GM19238 (cell line): ENCODE measurements around the gene LYRM4.

Source experiments
- DNase-seq: peaks from one replicate; pipeline ENCODE4 v3.0.0; 2011; ENCODE audit warnings: low spot score; ENCODE audit not compliant: insufficient read length

LYRM4 gene

DNA sequence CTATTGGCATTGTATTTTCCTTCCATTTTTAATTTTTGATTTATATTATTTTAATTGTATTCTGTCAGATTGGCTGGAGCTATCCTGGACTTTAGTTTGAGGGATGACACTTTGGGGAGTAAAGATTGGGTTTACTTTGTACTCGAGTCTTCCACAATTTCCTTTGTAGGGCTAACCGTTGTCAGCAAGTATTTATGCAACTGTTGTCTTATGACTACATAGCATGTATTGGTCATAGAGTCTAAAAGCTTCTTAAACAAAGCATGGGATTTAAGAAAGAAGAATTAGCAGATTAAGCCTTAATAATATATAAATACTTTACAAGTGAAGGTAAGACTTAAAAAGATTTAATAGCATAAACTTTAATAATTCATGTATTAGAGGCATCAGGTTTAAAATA, 20.2 kb upstream of the LYRM4 start:
- DNase-seq = no peak

DNA sequence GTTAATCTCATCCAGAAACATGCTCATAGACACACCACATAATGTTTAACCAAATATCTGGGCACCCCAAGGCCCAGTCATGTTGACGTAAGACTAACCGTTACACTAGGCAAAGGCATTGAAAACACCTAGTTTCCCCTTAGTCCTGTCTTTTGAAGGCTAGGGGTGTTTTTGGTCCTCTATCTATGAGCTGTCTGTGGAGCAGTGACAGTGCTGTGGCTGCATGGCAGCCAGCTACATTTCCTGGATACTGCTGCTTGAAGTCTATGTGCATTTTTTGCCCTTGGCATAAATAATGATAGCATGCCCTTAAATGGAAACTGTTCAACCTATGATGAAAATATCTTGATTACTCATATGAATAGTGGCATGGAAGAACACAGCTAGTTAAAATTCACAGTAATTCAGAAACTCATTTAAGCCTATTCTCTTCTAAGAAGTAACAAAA, 19.2 kb upstream of the LYRM4 start:
- no peak for DNase-seq

- DNase-seq = no peak
Measured at GRCh38 chr6:5278565-5279120, 17.9 kb upstream of the LYRM4 start.

DNA sequence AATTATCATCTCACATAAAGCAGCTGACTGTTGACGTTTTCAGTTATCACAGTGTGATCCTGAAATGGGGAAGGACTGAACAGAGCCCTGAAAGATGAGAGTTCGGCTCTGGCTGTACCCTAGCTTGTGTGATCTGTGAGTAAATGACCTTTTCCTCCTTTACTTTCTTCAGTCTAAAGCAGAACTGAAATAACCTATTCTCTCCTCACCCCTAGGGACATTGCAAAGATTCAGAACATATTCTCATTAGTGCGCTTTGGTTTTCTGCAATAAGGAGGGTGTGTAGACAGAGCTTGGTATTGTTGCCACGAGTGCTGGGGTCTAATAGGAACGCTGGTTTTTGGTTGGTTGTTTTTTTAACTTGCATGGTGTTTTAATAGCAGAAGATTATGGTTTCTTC, 17.3 kb upstream of the LYRM4 start:
- no peak for DNase-seq

GRCh38 chr6:5277589-5277988, 16.8 kb upstream of the LYRM4 start:
- DNase-seq = no peak

DNA sequence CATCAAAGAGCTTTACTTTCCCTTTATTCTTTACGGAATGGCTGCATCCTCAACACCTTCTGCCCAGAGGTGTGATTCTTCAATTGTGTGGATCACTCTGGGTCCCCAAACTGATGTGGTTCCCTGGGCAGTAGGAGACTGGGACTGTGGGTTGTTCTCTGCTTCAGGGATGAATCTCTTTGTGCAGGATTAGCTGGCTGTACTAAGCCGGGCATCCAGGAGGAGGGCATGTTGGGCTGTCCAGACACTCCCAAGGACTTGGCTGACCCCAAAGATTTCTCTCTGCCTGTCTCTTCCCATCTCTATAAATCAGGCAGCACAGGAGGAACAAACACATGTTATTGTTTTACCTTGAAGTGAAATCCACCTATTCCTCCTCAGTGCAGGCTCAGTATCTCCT, 15.8 kb upstream of the LYRM4 start:
- no peak for DNase-seq

- DNase-seq = no peak
Measured at GRCh38 chr6:5275497-5275896, 14.7 kb upstream of the LYRM4 start.

DNA sequence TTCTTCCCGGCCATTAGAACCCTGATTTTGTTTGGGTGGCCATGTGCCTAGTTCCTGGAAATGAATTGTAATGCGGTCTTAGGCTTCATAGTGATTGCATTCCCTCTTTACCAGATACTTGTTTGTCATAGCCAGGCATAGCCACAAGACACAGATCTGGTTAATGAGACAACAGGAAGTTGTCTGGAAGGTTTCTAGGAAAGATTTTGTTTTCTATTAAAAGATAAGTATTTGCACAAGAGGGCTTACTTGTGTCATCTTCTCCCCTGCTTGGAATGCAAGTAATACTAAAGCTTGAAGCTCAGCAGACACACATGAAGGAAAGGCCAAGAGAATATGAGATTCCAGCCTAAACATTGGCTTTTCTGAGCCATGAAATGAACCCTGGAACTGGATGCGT, 13.5 kb upstream of the LYRM4 start:
- DNase-seq = no peak

GRCh38 chr6:5271926-5272325, 11.2 kb upstream of the LYRM4 start:
- DNase-seq = no peak

DNA sequence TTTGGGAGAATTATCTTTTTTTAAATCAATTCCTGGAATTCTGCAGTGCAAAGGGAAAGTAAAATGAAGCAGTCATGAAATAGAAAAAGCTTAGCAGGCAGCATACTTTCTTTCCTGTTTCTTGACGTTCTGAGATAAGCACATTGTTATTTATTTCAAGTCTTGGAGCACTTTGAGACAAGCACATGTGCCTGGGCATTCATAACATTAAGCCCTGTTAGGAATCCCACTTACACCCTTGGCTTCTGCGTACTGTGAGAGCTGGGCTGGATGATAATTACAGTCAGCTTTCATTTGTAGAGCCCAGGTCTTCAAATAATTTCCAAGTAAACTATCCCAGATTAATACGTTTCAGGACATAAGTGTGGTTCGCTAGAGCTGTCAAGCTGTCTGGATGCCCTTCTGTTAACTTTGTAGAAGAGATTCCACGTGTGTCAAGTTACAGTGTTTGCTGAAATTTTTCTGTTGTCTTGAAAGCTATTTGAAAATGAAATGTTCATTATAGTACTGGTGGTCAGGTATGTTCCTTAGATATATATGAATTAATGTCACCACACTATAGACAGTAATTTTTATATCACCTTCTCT, 9.4 kb upstream of the LYRM4 start:
- no peak for DNase-seq

GRCh38 chr6:5266423-5266822, 5.7 kb upstream of the LYRM4 start:
- no peak for DNase-seq

DNA sequence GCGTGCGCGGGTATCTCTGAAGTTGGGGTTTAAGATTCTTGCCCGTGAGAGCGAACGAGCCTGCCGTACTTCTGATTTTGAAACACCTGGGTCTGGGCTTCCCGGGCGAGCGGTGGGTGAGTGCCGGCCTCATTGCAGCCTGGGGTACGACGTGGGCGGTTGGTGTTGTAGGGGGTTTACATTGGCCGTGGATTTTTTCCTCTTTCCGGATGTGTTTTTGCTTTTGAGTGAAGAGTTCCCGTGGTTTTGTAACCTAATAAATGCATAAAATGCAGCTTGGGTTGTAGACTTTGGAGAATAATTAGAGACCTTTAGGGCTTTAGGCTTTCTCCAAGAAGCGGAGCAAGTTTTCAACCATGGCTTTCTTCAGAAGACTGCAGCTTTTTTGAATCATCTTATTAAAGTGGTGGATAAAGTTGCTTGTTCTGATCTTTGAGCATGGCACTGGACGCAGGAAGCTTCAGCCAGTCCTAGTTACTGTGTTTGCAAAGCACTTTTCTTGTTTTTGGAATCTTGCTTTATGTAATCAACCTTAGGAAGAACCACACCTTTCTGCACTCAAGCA, 877 bp upstream of the LYRM4 start:
- no peak for DNase-seq

DNA sequence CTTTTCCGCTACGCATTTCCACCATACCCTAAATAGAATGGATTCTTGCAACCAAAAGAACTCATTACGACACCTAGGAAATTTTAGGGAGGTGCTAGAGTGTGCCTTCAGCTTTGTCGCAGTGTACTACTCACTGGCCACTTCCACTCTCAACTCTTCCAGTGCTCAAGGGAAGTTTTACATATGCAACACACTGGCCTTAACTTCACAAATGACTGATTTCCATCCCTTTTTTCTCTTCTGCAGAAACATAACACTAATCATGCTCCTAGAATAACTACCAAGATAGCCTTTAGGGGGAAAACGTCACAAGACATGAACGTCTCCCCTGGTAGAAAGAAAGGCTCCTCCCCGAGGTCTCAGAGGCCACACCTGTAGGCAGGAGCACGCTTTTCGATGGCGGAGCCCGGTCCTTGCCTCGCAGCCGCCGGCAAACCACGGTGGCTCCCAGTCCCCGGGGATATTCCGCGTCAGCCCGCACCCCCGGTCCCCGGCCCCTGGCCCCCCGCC, 584 bp downstream of the LYRM4 start:
- peak; percentile 69 for DNase-seq

DNA sequence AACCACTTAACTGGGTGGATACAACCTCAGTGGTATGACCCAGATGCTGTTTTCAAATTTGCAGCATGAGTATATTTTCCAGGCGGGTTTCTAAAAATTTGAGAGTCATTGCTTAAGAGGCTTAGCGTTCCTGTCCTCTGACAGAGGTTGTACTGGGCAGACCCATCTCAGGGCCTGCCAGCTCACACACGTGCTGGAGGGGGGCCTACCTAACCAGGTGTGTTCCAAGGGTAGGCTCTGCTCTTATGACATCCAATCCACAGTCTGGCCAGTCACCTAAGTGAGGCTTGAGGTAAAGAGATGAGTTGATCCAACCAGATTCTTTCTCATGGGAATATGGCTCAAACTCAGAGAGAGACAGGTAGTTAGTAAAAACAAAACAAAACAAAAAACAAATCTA, 1.3 kb downstream of the LYRM4 start:
- DNase-seq = no peak

GRCh38 chr6:5257400-5257799, 3.4 kb downstream of the LYRM4 start:
- no peak for DNase-seq

DNA sequence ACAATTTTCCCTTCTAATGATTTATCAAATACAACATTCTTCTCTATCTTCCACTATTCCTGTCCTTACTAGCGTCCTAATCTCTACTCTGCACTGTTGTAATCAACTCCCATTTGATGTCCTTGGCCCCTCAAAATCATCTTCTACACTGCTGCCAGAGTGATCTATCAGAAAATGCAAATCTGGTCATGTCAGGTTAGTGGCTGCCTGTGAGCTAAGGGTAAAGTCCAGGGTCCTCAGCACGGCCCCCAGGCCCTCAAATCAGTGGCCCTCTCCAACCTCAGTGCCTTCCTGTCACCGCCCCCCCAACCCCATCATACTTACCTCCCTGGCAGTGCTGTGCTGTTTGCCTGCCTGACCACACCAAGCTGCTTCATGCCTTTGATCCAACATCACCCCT, 3.8 kb downstream of the LYRM4 start:
- DNase-seq = no peak

DNA sequence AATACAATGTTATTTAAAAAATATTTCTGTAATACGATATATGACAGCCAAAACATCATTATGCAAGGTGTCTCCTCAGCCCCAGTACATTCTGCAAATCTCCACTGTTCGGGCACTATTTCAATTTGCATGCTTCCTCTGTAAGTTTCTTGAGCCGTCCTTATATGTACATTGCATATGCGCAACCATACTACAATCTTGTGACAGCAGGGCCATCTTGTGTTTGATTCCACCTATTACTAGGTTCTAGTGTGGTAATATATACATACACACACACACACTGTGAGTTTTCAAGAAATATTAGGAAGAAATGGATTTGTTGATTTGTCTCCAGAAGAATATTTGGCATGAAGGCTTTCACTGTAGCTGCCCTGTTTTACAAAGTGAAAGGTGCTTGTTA, 9.8 kb downstream of the LYRM4 start:
- no peak for DNase-seq

DNA sequence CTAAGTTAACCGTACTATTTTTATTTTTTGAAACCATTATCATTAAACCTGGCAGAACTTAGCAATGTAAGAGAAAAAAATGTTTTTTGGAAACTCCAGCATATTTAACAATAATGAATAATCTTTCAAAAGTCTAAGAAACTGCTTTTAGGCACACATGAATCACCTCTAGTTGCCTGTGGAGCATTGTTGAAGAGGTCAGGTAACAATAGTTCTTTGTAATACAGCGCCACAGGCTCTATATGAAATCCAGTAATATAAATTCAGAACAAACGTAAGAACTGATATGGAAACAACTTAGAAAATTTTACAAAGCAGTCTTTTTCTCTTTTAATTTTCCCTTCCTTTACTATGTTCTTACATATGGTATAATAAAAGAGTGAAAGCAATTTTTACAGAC, 10.3 kb downstream of the LYRM4 start:
- no peak for DNase-seq

DNA sequence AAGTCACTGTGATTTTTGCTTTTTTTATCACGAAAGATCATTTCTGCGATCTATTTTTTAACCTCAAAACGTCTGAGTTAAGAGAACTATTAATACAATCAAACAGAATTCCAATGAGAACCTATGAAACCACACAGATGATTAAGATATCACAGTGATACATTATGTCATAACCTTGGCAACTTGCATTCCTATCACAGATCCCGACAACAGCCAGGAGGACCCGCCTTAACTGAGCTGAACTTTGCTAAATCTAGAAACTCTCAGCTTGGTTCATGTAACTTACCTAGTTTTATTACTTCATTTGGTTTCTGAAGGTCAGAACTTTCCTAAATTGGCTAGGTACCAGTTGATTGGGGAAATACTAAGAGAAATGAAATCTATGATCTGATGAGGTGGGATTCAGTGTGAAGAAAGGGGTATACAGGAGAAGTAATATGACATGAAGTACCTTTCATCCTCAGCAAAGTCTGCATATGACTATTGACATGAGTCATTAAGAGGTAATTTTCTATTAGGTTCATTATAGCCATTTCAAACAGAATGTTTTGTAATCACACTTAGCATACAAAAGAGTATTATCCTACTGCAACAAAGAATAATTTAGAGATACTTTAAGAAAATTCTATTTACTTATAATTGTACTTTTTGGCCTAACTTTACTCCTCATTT, 11.2 kb downstream of the LYRM4 start:
- no peak for DNase-seq

GRCh38 chr6:5248302-5249098, 12.2 kb downstream of the LYRM4 start:
- DNase-seq = no peak

GRCh38 chr6:5247201-5247600, 13.5 kb downstream of the LYRM4 start:
- no peak for DNase-seq
